ENCODE results near the gene SLC29A4.

DNA sequence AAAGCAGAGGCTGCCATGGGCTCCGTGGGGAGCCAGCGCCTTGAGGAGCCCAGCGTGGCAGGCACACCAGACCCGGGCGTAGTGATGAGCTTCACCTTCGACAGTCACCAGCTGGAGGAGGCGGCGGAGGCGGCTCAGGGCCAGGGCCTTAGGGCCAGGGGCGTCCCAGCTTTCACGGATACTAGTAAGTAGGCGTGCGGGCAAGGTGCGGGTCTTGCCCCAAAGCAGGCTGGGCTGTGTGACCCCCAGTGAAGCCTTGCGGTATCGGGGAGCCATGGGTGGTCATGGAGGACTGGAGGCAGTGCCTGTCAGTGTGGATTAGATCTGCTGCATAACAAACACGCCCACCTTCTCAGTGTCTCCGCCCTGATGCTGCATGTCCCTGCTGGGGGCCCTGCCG is 5.1 kb downstream of the SLC29A4 start:
- TF ChIP-seq, protein P1, sequence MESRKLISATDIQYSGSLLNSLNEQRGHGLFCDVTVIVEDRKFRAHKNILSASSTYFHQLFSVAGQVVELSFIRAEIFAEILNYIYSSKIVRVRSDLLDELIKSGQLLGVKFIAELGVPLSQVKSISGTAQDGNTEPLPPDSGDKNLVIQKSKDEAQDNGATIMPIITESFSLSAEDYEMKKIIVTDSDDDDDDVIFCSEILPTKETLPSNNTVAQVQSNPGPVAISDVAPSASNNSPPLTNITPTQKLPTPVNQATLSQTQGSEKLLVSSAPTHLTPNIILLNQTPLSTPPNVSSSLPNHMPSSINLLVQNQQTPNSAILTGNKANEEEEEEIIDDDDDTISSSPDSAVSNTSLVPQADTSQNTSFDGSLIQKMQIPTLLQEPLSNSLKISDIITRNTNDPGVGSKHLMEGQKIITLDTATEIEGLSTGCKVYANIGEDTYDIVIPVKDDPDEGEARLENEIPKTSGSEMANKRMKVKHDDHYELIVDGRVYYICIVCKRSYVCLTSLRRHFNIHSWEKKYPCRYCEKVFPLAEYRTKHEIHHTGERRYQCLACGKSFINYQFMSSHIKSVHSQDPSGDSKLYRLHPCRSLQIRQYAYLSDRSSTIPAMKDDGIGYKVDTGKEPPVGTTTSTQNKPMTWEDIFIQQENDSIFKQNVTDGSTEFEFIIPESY (IDR thresholded peaks at IDR 0.05), result no peak
- TF ChIP-seq, protein P2, sequence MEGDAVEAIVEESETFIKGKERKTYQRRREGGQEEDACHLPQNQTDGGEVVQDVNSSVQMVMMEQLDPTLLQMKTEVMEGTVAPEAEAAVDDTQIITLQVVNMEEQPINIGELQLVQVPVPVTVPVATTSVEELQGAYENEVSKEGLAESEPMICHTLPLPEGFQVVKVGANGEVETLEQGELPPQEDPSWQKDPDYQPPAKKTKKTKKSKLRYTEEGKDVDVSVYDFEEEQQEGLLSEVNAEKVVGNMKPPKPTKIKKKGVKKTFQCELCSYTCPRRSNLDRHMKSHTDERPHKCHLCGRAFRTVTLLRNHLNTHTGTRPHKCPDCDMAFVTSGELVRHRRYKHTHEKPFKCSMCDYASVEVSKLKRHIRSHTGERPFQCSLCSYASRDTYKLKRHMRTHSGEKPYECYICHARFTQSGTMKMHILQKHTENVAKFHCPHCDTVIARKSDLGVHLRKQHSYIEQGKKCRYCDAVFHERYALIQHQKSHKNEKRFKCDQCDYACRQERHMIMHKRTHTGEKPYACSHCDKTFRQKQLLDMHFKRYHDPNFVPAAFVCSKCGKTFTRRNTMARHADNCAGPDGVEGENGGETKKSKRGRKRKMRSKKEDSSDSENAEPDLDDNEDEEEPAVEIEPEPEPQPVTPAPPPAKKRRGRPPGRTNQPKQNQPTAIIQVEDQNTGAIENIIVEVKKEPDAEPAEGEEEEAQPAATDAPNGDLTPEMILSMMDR (IDR thresholded peaks at IDR 0.05; ENCODE audit: low read depth, low read length, missing input control), result no peak
- no peak for TF ChIP-seq EGR1 (IDR thresholded peaks at IDR 0.05; ENCODE audit: low read depth in 2 of 2)
- no peak for TF ChIP-seq JUND (IDR thresholded peaks at IDR 0.05)
- TF ChIP-seq GABPA (IDR thresholded peaks at IDR 0.05 in 1 of 2, conservative IDR thresholded peaks at IDR 0.05 in 1 of 2), result no peak
- TF ChIP-seq, protein P3, sequence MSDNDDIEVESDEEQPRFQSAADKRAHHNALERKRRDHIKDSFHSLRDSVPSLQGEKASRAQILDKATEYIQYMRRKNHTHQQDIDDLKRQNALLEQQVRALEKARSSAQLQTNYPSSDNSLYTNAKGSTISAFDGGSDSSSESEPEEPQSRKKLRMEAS (IDR thresholded peaks at IDR 0.05), result no peak
